ENCODE measurements around the gene HDAC5. TPM values are rescaled to one million over a fixed set of nuclear protein-coding genes. Genes with fewer than 3 reads are reported as not detected.

HDAC5 gene
- total and polyA plus RNA-seq, 2 of the 8 experiments (the other 6 are each of a cell fraction or from before 2014, with no cell fraction given): 48.5 to 54.4 TPM

- TF ChIP-seq SRF (IDR thresholded peaks at IDR 0.05; ENCODE audit: low read depth, low read length) (no peak), MAFK (IDR thresholded peaks at IDR 0.05; ENCODE audit: low read depth, low read length) (no peak)
Measured at GRCh38 chr17:44123356-44124117, at the start of gene HDAC5 (continued).

All from H1 (cell line).